Muscle of leg (tissue), 11 donors: ENCODE results near the gene RALGAPA2. TPM values are rescaled to one million over a fixed set of nuclear protein-coding genes. Genes with fewer than 3 reads are reported as not detected.

Experiments
- DNase-seq: peaks from one replicate; pipeline ENCODE4 v3.0.0; 2013
- H3K27ac ChIP-seq: one replicate; pipeline ENCODE4 v1.5.1; 2013; ENCODE audit warnings: mild to moderate bottlenecking, low read length, control low read depth
- H3K27me3 ChIP-seq: one replicate; pipeline ENCODE4 v1.6.1; 2013; ENCODE audit warnings: low read length; ENCODE audit not compliant: control insufficient read depth, insufficient read depth
- H3K36me3 ChIP-seq: one replicate; pipeline ENCODE4 v1.6.1; 2013; ENCODE audit warnings: low read length; ENCODE audit not compliant: control insufficient read depth, insufficient read depth
- H3K4me1 ChIP-seq: one replicate; pipeline ENCODE4 v1.6.1; 2013; ENCODE audit warnings: low read length; ENCODE audit not compliant: control insufficient read depth, insufficient read depth
- H3K4me3 ChIP-seq: one replicate; pipeline ENCODE4 v1.5.1; 2013; ENCODE audit warnings: low read length, control low read depth
- H3K9me3 ChIP-seq: replicated peaks from 2 replicates; pipeline ENCODE4 v1.6.1; 2013; ENCODE audit warnings: low read depth, low read length; ENCODE audit not compliant: control insufficient read depth
- WGBS: methylation state at CpG from one replicate; pipeline ENCODE4 v1.1.5; 2013; ENCODE audit warnings: missing lambda C conversion rate; ENCODE audit not compliant: insufficient coverage; 5-methylcytosine and 5-hydroxymethylcytosine counted together
- polyA plus RNA-seq, 8 donors: library from polyadenylated mRNA; unstranded; fragments of 120-200 nt; gene quantifications; one replicate each; pipeline versions ENCODE4 v1.2.1 to v1.2.3, GENCODE V29; 2013; ENCODE audit warnings: inconsistent platforms in 1 of 8, low replicate concordance in 1 of 8; ENCODE audit not compliant: insufficient read length in 8 of 8, insufficient read depth in 1 of 8
- total RNA-seq: library from RNA; stranded (reverse); fragments of 120-200 nt; gene quantifications from one replicate; pipeline ENCODE4 v1.2.4, GENCODE V29; 2013

Gene RALGAPA2
- total and polyA plus RNA-seq, 9 donors, result 6.0 to 10.6 (median 8.3) TPM

GRCh38 chr20:20665606-20666332 lies 46.7 kb downstream of the RALGAPA2 start:
- no peak overlapping the region for H3K4me3 ChIP-seq
- H3K36me3 ChIP-seq, result no peaks in the 10 kb centered on the region
- no peaks in the 10 kb centered on the region for H3K27me3 ChIP-seq
- no peak for DNase-seq
- H3K4me1 ChIP-seq, result no peaks in the 10 kb centered on the region
- no CpG with 5 or more reads among the region's 3 CpGs for WGBS
- H3K27ac ChIP-seq, result no peak overlapping the region
- no peaks in the 10 kb centered on the region for H3K9me3 ChIP-seq

GRCh38 chr20:20664795-20665589 lies 47.5 kb downstream of the RALGAPA2 start:
- H3K4me1 ChIP-seq, result no peaks in the 10 kb centered on the region

GRCh38 chr20:20663841-20664240 lies 48.6 kb downstream of the RALGAPA2 start:
- DNase-seq, result no peak
- Histone ChIP-seq H3K36me3 (no peaks in the 10 kb centered on the region), H3K4me1 (no peaks in the 10 kb centered on the region), H3K27ac (no peak overlapping the region), H3K27me3 (no peaks in the 10 kb centered on the region), H3K4me3 (no peak overlapping the region), H3K9me3 (no peaks in the 10 kb centered on the region)
- 100% methylated on average over 1 of the region's 3 CpGs for WGBS

More at GRCh38 chr20:20664795-20665589, 47.5 kb downstream of the RALGAPA2 start:
- DNase-seq, result peak; percentile 58
- H3K4me3 ChIP-seq, result no peak overlapping the region
- no peak overlapping the region for H3K27ac ChIP-seq
- H3K9me3 ChIP-seq, result no peaks in the 10 kb centered on the region
- no peaks in the 10 kb centered on the region for H3K27me3 ChIP-seq
- H3K36me3 ChIP-seq, result no peaks in the 10 kb centered on the region
- WGBS, result no CpG with 5 or more reads among the region's 2 CpGs

GRCh38 chr20:20658871-20659431 lies 53.5 kb downstream of the RALGAPA2 start:
- WGBS, result 54% methylated on average over 2 of the region's 4 CpGs
- Histone ChIP-seq H3K4me3 (no peak overlapping the region), H3K27me3 (no peaks in the 10 kb centered on the region), H3K36me3 (no peaks in the 10 kb centered on the region), H3K27ac (no peak overlapping the region), H3K9me3 (no peaks in the 10 kb centered on the region), H3K4me1 (no peaks in the 10 kb centered on the region)
- DNase-seq, result peak; percentile 13

GRCh38 chr20:20658123-20658522 lies 54.3 kb downstream of the RALGAPA2 start:
- DNase-seq, result no peak
- Histone ChIP-seq H3K4me1 (no peaks in the 10 kb centered on the region), H3K36me3 (no peaks in the 10 kb centered on the region), H3K9me3 (no peaks in the 10 kb centered on the region), H3K27me3 (no peaks in the 10 kb centered on the region), H3K27ac (no peak overlapping the region), H3K4me3 (no peak overlapping the region)

- Histone ChIP-seq H3K4me3 (no peak overlapping the region), H3K27ac (no peak overlapping the region), H3K27me3 (no peaks in the 10 kb centered on the region), H3K9me3 (no peaks in the 10 kb centered on the region), H3K4me1 (no peaks in the 10 kb centered on the region), H3K36me3 (no peaks in the 10 kb centered on the region)
- WGBS, result 96% methylated on average over 5 of the region's 6 CpGs
- DNase-seq, result no peak
Measured at GRCh38 chr20:20657092-20657491, 55.4 kb downstream of the RALGAPA2 start.

- DNase-seq, result no peak
Measured at GRCh38 chr20:20655883-20656282, 56.6 kb downstream of the RALGAPA2 start.

GRCh38 chr20:20649945-20650344 lies 62.5 kb downstream of the RALGAPA2 start:
- no peaks in the 10 kb centered on the region for H3K36me3 ChIP-seq
- H3K4me3 ChIP-seq, result no peak overlapping the region
- H3K27me3 ChIP-seq, result no peaks in the 10 kb centered on the region
- H3K4me1 ChIP-seq, result no peaks in the 10 kb centered on the region
- no peak for DNase-seq
- H3K9me3 ChIP-seq, result no peaks in the 10 kb centered on the region
- no peak overlapping the region for H3K27ac ChIP-seq
- WGBS, result no CpG with 5 or more reads among the region's 4 CpGs

More at GRCh38 chr20:20655883-20656282, 56.6 kb downstream of the RALGAPA2 start:
- no peaks in the 10 kb centered on the region for H3K9me3 ChIP-seq
- no peak overlapping the region for H3K27ac ChIP-seq
- no peaks in the 10 kb centered on the region for H3K27me3 ChIP-seq
- 68% methylated on average over 4 of the region's 5 CpGs for WGBS
- no peaks in the 10 kb centered on the region for H3K4me1 ChIP-seq
- no peak overlapping the region for H3K4me3 ChIP-seq
- no peaks in the 10 kb centered on the region for H3K36me3 ChIP-seq

GRCh38 chr20:20643927-20644326 lies 68.5 kb downstream of the RALGAPA2 start:
- no CpG with 5 or more reads among the region's 3 CpGs for WGBS
- H3K27ac ChIP-seq, result no peak overlapping the region
- H3K4me3 ChIP-seq, result no peak overlapping the region
- no peak for DNase-seq
- H3K4me1 ChIP-seq, result no peaks in the 10 kb centered on the region
- H3K27me3 ChIP-seq, result no peaks in the 10 kb centered on the region
- no peaks in the 10 kb centered on the region for H3K9me3 ChIP-seq
- peaks cover 4% of the 10 kb centered on the region for H3K36me3 ChIP-seq

- Histone ChIP-seq H3K4me3 (no peak overlapping the region), H3K27ac (no peak overlapping the region), H3K27me3 (no peaks in the 10 kb centered on the region), H3K9me3 (no peaks in the 10 kb centered on the region), H3K4me1 (no peaks in the 10 kb centered on the region), H3K36me3 (peaks cover 11% of the 10 kb centered on the region)
- no peak for DNase-seq
- WGBS, result no CpG with 5 or more reads among the region's 2 CpGs
Measured at GRCh38 chr20:20641783-20642182, 70.7 kb downstream of the RALGAPA2 start.
